ENCODE results near the gene VSIG4. TPM values are rescaled to one million over a fixed set of nuclear protein-coding genes. Genes with fewer than 3 reads are reported as not detected.

VSIG4 gene
- total and polyA plus RNA-seq, 7 donors: 5.8 to 24.5 (median 13.4) TPM

- Histone ChIP-seq H3K27me3 (ENCODE audit: insufficient read depth in 3 of 3, low read length in 2 of 3) (peaks cover 0 to 3% (median 0%) of the 10 kb centered on the region in 3 donors), H3K9me3 (no peaks in the 10 kb centered on the region), H3K27ac (no peak overlapping the region), H3K36me3 (ENCODE audit: insufficient read depth in 1 of 2, low read depth in 1 of 2) (no peaks in the 10 kb centered on the region), H3K4me3 (no peak overlapping the region), H3K4me1 (no peaks in the 10 kb centered on the region)
- 88 to 91% (median 91%) methylated on average over 1 of the region's 1 CpG for WGBS, 3 donors
- TF ChIP-seq, protein P1, sequence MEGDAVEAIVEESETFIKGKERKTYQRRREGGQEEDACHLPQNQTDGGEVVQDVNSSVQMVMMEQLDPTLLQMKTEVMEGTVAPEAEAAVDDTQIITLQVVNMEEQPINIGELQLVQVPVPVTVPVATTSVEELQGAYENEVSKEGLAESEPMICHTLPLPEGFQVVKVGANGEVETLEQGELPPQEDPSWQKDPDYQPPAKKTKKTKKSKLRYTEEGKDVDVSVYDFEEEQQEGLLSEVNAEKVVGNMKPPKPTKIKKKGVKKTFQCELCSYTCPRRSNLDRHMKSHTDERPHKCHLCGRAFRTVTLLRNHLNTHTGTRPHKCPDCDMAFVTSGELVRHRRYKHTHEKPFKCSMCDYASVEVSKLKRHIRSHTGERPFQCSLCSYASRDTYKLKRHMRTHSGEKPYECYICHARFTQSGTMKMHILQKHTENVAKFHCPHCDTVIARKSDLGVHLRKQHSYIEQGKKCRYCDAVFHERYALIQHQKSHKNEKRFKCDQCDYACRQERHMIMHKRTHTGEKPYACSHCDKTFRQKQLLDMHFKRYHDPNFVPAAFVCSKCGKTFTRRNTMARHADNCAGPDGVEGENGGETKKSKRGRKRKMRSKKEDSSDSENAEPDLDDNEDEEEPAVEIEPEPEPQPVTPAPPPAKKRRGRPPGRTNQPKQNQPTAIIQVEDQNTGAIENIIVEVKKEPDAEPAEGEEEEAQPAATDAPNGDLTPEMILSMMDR (IDR thresholded peaks at IDR 0.05): no peak
- intact Hi-C loops (cut with DNase I): no loop called here
- DNase-seq (no peak), ATAC-seq (peak in 2 of 4 donors; percentile 30)
These were observed 10.3 kb upstream of the VSIG4 start for GRCh38 chrX:66050140-66050569.

DNA sequence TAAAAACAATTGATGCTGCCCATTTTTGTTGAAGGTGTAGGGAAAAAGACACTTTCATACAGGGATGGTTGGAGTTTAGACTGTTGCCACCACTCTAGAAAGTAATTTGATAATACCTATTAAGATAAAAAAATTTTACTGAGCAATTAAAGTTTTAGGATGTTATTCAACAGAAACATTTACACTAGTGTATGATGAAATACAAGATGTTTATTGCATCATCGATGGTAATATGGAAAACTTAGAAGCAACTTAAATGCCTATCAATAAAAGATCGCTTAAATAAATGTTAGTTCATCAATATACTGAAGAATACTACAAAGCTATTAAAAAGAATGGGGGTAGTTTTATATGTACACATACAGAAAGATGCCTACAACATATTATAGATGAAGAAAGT, 9.2 kb upstream of the VSIG4 start:
- Histone ChIP-seq H3K27me3 (ENCODE audit: insufficient read depth in 3 of 3, low read length in 2 of 3) (peaks cover 0 to 3% (median 0%) of the 10 kb centered on the region in 3 donors), H3K9me3 (no peaks in the 10 kb centered on the region), H3K27ac (no peak overlapping the region), H3K4me3 (no peak overlapping the region), H3K4me1 (no peaks in the 10 kb centered on the region), H3K36me3 (ENCODE audit: insufficient read depth in 1 of 2, low read depth in 1 of 2) (no peaks in the 10 kb centered on the region)
- TF ChIP-seq, protein P1 (IDR thresholded peaks at IDR 0.05): no peak
- intact Hi-C loops (cut with DNase I): no loop called here
- ATAC-seq: no peak
- DNase-seq: no peak
- 76 to 94% (median 94%) methylated on average over 2 of the region's 2 CpGs for WGBS, 3 donors

GRCh38 chrX:66046612-66047235, 6.8 kb upstream of the VSIG4 start:
- intact Hi-C loops (cut with DNase I): no loop called here
- DNase-seq (no peak), ATAC-seq (no peak)
- Histone ChIP-seq H3K36me3 (ENCODE audit: insufficient read depth in 1 of 2, low read depth in 1 of 2) (no peaks in the 10 kb centered on the region), H3K4me1 (no peaks in the 10 kb centered on the region), H3K27me3 (ENCODE audit: insufficient read depth in 3 of 3, low read length in 2 of 3) (peaks cover 0 to 9% (median 0%) of the 10 kb centered on the region in 3 donors), H3K9me3 (no peaks in the 10 kb centered on the region), H3K27ac (no peak overlapping the region), H3K4me3 (no peak overlapping the region)
- TF ChIP-seq, protein P1 (IDR thresholded peaks at IDR 0.05): no peak
- 46 to 74% (median 56%) methylated on average over 2 of the region's 2 CpGs for WGBS, 3 donors

DNA sequence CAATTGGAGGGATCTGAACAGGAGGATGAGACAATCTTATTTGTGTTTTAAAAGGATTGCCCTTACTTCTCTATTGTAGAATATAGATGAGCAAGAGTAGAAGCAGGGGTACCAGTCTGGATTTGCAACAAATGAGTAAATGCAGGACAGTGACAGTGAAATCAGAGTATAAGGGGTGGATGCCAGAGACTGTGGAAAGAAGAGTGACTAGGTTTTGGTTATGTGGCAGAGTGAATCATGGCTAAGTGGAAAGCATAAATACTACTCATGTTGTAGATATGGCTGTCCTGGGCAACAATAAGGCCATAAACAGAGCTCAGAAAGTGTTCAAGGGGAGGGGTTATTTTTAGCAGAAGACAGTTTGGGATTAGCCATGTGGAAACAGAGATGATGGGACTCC, 6.0 kb upstream of the VSIG4 start:
- H3K36me3 ChIP-seq (ENCODE audit: insufficient read depth in 1 of 2, low read depth in 1 of 2): no peaks in the 10 kb centered on the region
- H3K4me1 ChIP-seq: no peaks in the 10 kb centered on the region
- intact Hi-C loops (cut with DNase I): no loop called here
- H3K4me3 ChIP-seq: no peak overlapping the region
- ATAC-seq (no peak), DNase-seq (no peak)
- no peaks in the 10 kb centered on the region for H3K9me3 ChIP-seq
- TF ChIP-seq, protein P1 (IDR thresholded peaks at IDR 0.05): no peak
- peaks cover 0 to 9% (median 0%) of the 10 kb centered on the region in 3 donors for H3K27me3 ChIP-seq (ENCODE audit: insufficient read depth in 3 of 3, low read length in 2 of 3)
- H3K27ac ChIP-seq: no peak overlapping the region

DNA sequence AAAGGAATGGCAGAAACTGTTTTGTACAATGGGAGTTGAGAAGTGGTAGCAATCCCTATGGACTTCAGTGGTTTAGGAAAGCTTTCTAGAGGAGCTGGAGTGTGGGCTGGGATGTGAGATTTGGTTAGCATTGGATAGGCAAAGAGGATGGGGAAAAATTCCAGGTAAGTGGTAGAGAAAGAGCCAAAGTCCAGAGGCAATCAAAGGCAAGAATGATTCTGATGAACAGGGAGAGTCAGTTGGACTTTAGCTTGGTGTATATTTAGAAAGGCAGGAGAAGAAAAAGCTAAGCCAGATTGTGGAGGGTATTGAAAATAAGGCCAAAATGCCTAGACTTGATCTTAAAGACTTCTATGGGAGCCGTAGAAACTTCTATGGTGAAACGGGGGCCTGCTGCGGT, 3.7 kb upstream of the VSIG4 start:
- ATAC-seq (no peak), DNase-seq (no peak)
- Histone ChIP-seq H3K4me1 (no peaks in the 10 kb centered on the region), H3K4me3 (no peak overlapping the region), H3K27ac (no peak overlapping the region), H3K27me3 (ENCODE audit: insufficient read depth in 3 of 3, low read length in 2 of 3) (peaks cover 0 to 9% (median 0%) of the 10 kb centered on the region in 3 donors), H3K36me3 (ENCODE audit: insufficient read depth in 1 of 2, low read depth in 1 of 2) (no peaks in the 10 kb centered on the region), H3K9me3 (no peaks in the 10 kb centered on the region)
- intact Hi-C loops (cut with DNase I): no loop called here
- WGBS, 3 donors: 88 to 94% (median 92%) methylated on average over 3 of the region's 3 CpGs
- TF ChIP-seq, protein P1 (IDR thresholded peaks at IDR 0.05): no peak

All from psoas muscle (tissue), 8 donors.